ENCODE results near the gene TEDC2.

The TEDC2 gene

GRCh38 chr16:2475413-2476344 lies 15.8 kb downstream of the TEDC2 start:
- in situ Hi-C loops (cut with MboI; ENCODE audit: low sequenced_read_pairs): loop anchor here (25.0 kb wide), 1 partner anchor 463 kb away; the partner anchor contains the start of genes NPW and ZNF598

GRCh38 chr16:2476345-2476720 lies 16.4 kb downstream of the TEDC2 start:
- in situ Hi-C loops (cut with MboI; ENCODE audit: low sequenced_read_pairs): loop anchor here (25.0 kb wide), 1 partner anchor 464 kb away; the partner anchor contains the start of genes NPW and ZNF598

GRCh38 chr16:2476741-2477140 lies 16.8 kb downstream of the TEDC2 start:
- in situ Hi-C loops (cut with MboI; ENCODE audit: low sequenced_read_pairs): loop anchor here (25.0 kb wide), 1 partner anchor 464 kb away; the partner anchor contains the start of genes NPW and ZNF598

- in situ Hi-C loops (cut with MboI; ENCODE audit: low sequenced_read_pairs): loop anchor here (25.0 kb wide), 1 partner anchor 465 kb away; the partner anchor contains the start of genes NPW and ZNF598
Measured at GRCh38 chr16:2477327-2477726, 17.4 kb downstream of the TEDC2 start.

GRCh38 chr16:2478279-2478678 lies 18.4 kb downstream of the TEDC2 start:
- in situ Hi-C loops (cut with MboI; ENCODE audit: low sequenced_read_pairs): loop anchor here (25.0 kb wide), 1 partner anchor 466 kb away; the partner anchor contains the start of genes NPW and ZNF598

- in situ Hi-C loops (cut with MboI; ENCODE audit: low sequenced_read_pairs): loop anchor here (25.0 kb wide), 1 partner anchor 468 kb away; the partner anchor contains the start of genes NPW and ZNF598
Measured at GRCh38 chr16:2479996-2480395, 20.1 kb downstream of the TEDC2 start.

GRCh38 chr16:2480948-2481347 lies 21.0 kb downstream of the TEDC2 start:
- in situ Hi-C loops (cut with MboI; ENCODE audit: low sequenced_read_pairs): loop anchor here (25.0 kb wide), 1 partner anchor 469 kb away; the partner anchor contains the start of genes NPW and ZNF598

GRCh38 chr16:2481676-2482075 lies 21.8 kb downstream of the TEDC2 start:
- in situ Hi-C loops (cut with MboI; ENCODE audit: low sequenced_read_pairs): loop anchor here (25.0 kb wide), 1 partner anchor 469 kb away; the partner anchor contains the start of genes NPW and ZNF598

- in situ Hi-C loops (cut with MboI; ENCODE audit: low sequenced_read_pairs): loop anchor here (25.0 kb wide), 1 partner anchor 470 kb away; the partner anchor contains the start of genes NPW and ZNF598
Measured at GRCh38 chr16:2482249-2482648, 22.3 kb downstream of the TEDC2 start.

- in situ Hi-C loops (cut with MboI; ENCODE audit: low sequenced_read_pairs): loop anchor here (25.0 kb wide), 1 partner anchor 471 kb away; the partner anchor contains the start of genes NPW and ZNF598
Measured at GRCh38 chr16:2482708-2483534, 23.0 kb downstream of the TEDC2 start.

GRCh38 chr16:2483939-2484897 lies 24.3 kb downstream of the TEDC2 start:
- in situ Hi-C loops (cut with MboI; ENCODE audit: low sequenced_read_pairs): loop anchor here (25.0 kb wide), 1 partner anchor 472 kb away; the partner anchor contains the start of genes NPW and ZNF598

- in situ Hi-C loops (cut with MboI; ENCODE audit: low sequenced_read_pairs): loop anchor here (25.0 kb wide), 1 partner anchor 473 kb away; the partner anchor contains the start of genes NPW and ZNF598
Measured at GRCh38 chr16:2484898-2485508, 25.1 kb downstream of the TEDC2 start.

- in situ Hi-C loops (cut with MboI; ENCODE audit: low sequenced_read_pairs): loop anchor here (25.0 kb wide), 1 partner anchor 474 kb away; the partner anchor contains the start of genes NPW and ZNF598
Measured at GRCh38 chr16:2485811-2486507, 26.1 kb downstream of the TEDC2 start.

GRCh38 chr16:2486645-2487516 lies 27.0 kb downstream of the TEDC2 start:
- in situ Hi-C loops (cut with MboI; ENCODE audit: low sequenced_read_pairs): loop anchor here (25.0 kb wide), 1 partner anchor 475 kb away; the partner anchor contains the start of genes NPW and ZNF598

GRCh38 chr16:2487517-2487842 lies 27.6 kb downstream of the TEDC2 start:
- in situ Hi-C loops (cut with MboI; ENCODE audit: low sequenced_read_pairs): loop anchor here (25.0 kb wide), 1 partner anchor 475 kb away; the partner anchor contains the start of genes NPW and ZNF598

- in situ Hi-C loops (cut with MboI; ENCODE audit: low sequenced_read_pairs): loop anchor here (25.0 kb wide), 1 partner anchor 476 kb away; the partner anchor contains the start of genes NPW and ZNF598
Measured at GRCh38 chr16:2487903-2488531, 28.1 kb downstream of the TEDC2 start.

- in situ Hi-C loops (cut with MboI; ENCODE audit: low sequenced_read_pairs): loop anchor here (25.0 kb wide), 1 partner anchor 477 kb away; the partner anchor contains the start of genes NPW and ZNF598
Measured at GRCh38 chr16:2489581-2489980, 29.7 kb downstream of the TEDC2 start.

All from HL-60/S4 (cell line).